ENCODE measurements around the gene GALT. TPM values are rescaled to one million over a fixed set of nuclear protein-coding genes. Genes with fewer than 3 reads are reported as not detected.

GALT gene
- total and polyA plus RNA-seq, 2 of the 13 experiments (the other 11 are each of a cell fraction or from before 2014, with no cell fraction given), result 40.4 to 46.3 TPM

- TF ChIP-seq CREB3 (CRISPR knock-in tag; IDR thresholded peaks at IDR 0.05) (no peak), SMAD3 (CRISPR knock-in tag; IDR thresholded peaks at IDR 0.05) (peak; percentile 53; the same call in 1 of the 2 replicates), ZNF678 (CRISPR knock-in tag; IDR thresholded peaks at IDR 0.05) (no peak), GMEB1 (CRISPR knock-in tag; IDR thresholded peaks at IDR 0.05; ENCODE audit: borderline replicate concordance) (no peak), DR1 (CRISPR knock-in tag; IDR thresholded peaks at IDR 0.05) (no peak), HDAC2 (CRISPR knock-in tag; IDR thresholded peaks at IDR 0.05) (no peak; the same call in 1 of the 2 replicates), ZNF512 (CRISPR knock-in tag; IDR thresholded peaks at IDR 0.05) (no peak), ETV5 (CRISPR knock-in tag; IDR thresholded peaks at IDR 0.05; ENCODE audit: borderline replicate concordance) (no peak; the same call in 1 of the 2 replicates), ZNF597 (CRISPR knock-in tag; IDR thresholded peaks at IDR 0.05) (no peak), ZNF318 (CRISPR knock-in tag; IDR thresholded peaks at IDR 0.05) (no peak)
These were observed 26.1 kb upstream of the GALT start, which contains the start of gene DCTN3 (continued) for GRCh38 chr9:34620061-34620994.

All from HepG2 (cell line).